ENCODE results near the gene RAB8A. TPM values are rescaled to one million over a fixed set of nuclear protein-coding genes. Genes with fewer than 3 reads are reported as not detected.

Gene RAB8A
- total RNA-seq, 1 experiment from 2014 or later: 74.0 TPM

DNA sequence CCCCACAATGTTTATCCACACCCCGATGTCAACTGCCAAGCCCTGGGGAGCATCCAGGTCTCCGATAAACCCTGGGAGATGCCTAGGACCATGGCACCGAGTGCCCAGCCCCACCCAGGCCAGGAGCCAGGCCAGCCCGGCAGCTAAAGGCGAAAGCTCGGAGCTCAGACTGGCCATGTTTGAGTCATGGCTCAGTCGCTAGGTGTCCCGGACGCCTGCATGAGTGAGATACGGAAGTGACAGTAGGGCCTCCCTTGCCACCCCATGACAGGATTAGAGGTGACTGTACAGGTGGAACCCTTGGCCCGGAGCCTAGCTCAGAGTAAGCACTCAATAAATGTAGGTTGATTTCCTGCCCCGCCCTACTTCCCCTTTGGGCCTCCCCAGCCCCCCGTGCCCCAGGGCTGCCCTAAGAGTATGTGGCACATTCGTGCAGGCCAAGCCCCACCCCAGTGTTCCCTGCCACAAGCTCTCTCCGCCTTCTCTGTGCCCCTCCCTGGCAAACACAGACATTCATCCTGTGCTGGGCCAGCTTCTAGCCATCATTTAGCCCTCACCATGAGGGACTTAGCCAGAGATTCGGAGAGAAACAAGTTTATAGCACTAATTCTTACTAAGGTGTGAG lies 41.2 kb upstream of the RAB8A start:
- H3K27me3 Mint-ChIP-seq (ENCODE audit: low read depth): no peaks in the 10 kb centered on the region
- H3K4me1 Mint-ChIP-seq: peaks cover 29% of the 10 kb centered on the region
- no peak for DNase-seq (ENCODE audit: low spot score)
- no peaks in the 10 kb centered on the region for H3K36me3 Mint-ChIP-seq
- CTCF ChIA-PET: interaction anchor here (0.6 to 8.9 kb wide), 4 partner anchors 9 to 1493 kb away, joined by 3 to 100 read pairs (median 4); no protein-coding TSS in a partner anchor
- no peak overlapping the region for H3K27ac Mint-ChIP-seq
- POLR2A ChIA-PET: interaction anchor here (0.5 to 1.0 kb wide), 2 partner anchors 73 to 600 kb away, joined by 3 to 10 read pairs; partner anchors contain the start of gene HSH2D
- H3K4me3 Mint-ChIP-seq: no peak overlapping the region
- ATAC-seq: no peak
- H3K9me3 Mint-ChIP-seq: no peaks in the 10 kb centered on the region
- TF ChIP-seq NR2C2 (CRISPR knock-in tag; IDR thresholded peaks at IDR 0.05): no peak
- no peak for TF ChIP-seq IRF2 (CRISPR knock-in tag; IDR thresholded peaks at IDR 0.05; ENCODE audit: borderline replicate concordance, low read depth)
- TF ChIP-seq ETV6 (CRISPR knock-in tag; IDR thresholded peaks at IDR 0.05): no peak
- TF ChIP-seq, protein P1, sequence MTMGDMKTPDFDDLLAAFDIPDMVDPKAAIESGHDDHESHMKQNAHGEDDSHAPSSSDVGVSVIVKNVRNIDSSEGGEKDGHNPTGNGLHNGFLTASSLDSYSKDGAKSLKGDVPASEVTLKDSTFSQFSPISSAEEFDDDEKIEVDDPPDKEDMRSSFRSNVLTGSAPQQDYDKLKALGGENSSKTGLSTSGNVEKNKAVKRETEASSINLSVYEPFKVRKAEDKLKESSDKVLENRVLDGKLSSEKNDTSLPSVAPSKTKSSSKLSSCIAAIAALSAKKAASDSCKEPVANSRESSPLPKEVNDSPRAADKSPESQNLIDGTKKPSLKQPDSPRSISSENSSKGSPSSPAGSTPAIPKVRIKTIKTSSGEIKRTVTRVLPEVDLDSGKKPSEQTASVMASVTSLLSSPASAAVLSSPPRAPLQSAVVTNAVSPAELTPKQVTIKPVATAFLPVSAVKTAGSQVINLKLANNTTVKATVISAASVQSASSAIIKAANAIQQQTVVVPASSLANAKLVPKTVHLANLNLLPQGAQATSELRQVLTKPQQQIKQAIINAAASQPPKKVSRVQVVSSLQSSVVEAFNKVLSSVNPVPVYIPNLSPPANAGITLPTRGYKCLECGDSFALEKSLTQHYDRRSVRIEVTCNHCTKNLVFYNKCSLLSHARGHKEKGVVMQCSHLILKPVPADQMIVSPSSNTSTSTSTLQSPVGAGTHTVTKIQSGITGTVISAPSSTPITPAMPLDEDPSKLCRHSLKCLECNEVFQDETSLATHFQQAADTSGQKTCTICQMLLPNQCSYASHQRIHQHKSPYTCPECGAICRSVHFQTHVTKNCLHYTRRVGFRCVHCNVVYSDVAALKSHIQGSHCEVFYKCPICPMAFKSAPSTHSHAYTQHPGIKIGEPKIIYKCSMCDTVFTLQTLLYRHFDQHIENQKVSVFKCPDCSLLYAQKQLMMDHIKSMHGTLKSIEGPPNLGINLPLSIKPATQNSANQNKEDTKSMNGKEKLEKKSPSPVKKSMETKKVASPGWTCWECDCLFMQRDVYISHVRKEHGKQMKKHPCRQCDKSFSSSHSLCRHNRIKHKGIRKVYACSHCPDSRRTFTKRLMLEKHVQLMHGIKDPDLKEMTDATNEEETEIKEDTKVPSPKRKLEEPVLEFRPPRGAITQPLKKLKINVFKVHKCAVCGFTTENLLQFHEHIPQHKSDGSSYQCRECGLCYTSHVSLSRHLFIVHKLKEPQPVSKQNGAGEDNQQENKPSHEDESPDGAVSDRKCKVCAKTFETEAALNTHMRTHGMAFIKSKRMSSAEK (CRISPR knock-in tag; IDR thresholded peaks at IDR 0.05; ENCODE audit: borderline replicate concordance): no peak
- no peak for TF ChIP-seq NFE2L1 (CRISPR knock-in tag; IDR thresholded peaks at IDR 0.05)
- TF ChIP-seq, protein P2, sequence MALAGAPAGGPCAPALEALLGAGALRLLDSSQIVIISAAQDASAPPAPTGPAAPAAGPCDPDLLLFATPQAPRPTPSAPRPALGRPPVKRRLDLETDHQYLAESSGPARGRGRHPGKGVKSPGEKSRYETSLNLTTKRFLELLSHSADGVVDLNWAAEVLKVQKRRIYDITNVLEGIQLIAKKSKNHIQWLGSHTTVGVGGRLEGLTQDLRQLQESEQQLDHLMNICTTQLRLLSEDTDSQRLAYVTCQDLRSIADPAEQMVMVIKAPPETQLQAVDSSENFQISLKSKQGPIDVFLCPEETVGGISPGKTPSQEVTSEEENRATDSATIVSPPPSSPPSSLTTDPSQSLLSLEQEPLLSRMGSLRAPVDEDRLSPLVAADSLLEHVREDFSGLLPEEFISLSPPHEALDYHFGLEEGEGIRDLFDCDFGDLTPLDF (CRISPR knock-in tag; IDR thresholded peaks at IDR 0.05): no peak

DNA sequence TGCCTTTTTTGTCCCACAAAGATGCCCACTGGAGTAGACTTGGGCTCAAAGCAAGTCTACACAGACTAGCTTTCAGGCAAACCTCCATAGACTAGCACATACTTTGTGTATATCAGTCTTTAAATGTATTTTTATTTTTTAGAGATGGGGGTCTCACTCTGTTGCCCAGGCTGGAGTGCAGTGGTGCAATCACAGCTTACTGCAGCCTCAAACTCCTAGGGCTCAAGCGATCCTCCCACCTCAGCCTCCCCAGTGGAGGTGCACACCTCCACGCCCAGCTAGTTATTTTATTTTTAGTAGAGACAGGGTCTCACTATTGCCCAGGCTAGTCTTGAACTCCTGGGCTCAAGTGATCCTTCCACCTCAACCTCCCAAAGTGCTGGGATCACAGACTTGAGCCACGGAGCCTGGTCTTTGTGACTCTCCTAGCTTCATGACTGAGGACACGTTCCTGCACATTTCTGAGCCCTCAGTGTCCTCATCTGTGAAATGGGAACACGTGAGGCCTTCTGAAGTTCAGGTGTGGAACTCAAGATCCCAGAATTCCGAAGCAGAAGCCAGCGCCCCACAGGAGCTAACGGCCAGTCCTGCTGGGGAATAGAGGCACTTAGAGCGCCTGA lies 40.5 kb upstream of the RAB8A start:
- DNase-seq (ENCODE audit: low spot score): no peak
- H3K27ac Mint-ChIP-seq: no peak overlapping the region
- POLR2A ChIA-PET: interaction anchor here (1.0 kb wide), 1 partner anchor 73 kb away, joined by 3 read pairs; the partner anchor contains the start of gene HSH2D

DNA sequence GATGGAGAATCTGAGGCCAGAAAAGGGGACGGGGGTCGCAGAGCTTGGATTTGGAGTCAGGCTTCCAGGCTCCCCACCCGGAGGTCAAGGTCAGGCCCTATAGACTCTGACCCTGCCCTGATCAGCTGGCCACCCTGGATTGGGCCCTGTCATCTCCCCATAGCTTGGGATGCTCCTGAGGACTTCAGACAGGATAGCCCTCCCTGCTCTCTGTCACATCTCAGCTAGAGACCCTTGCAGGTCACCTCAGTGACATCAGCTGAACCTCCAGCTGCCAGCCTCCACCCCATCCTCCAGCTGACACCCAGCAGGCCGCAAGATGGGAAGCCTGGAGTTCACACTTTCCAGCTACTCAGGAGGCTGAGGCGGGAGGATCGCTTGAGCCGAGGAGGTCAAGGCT lies 38.2 kb upstream of the RAB8A start:
- DNase-seq (ENCODE audit: low spot score): no peak
- Mint-ChIP-seq H3K4me3 (no peak overlapping the region), H3K4me1 (peaks cover 31% of the 10 kb centered on the region), H3K36me3 (peaks cover 5% of the 10 kb centered on the region; the same call in 1 of the 2 replicates), H3K9me3 (no peaks in the 10 kb centered on the region), H3K27me3 (ENCODE audit: low read depth) (no peaks in the 10 kb centered on the region), H3K27ac (no peak overlapping the region)
- ChIA-PET POLR2A (interaction anchor here (0.8 to 0.9 kb wide), 2 partner anchors 12 to 13 kb away, joined by 3 read pairs; no protein-coding TSS in a partner anchor), CTCF (interaction anchor here (0.6 to 8.9 kb wide), 8 partner anchors 12 to 1313 kb away, joined by 3 to 100 read pairs (median 4); partner anchors contain the start of gene FAM32A)
- ATAC-seq: no peak
- TF ChIP-seq, protein P3, sequence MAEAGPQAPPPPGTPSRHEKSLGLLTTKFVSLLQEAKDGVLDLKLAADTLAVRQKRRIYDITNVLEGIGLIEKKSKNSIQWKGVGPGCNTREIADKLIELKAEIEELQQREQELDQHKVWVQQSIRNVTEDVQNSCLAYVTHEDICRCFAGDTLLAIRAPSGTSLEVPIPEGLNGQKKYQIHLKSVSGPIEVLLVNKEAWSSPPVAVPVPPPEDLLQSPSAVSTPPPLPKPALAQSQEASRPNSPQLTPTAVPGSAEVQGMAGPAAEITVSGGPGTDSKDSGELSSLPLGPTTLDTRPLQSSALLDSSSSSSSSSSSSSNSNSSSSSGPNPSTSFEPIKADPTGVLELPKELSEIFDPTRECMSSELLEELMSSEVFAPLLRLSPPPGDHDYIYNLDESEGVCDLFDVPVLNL (CRISPR knock-in tag; IDR thresholded peaks at IDR 0.05; ENCODE audit: borderline replicate concordance, low read depth): no peak
- TF ChIP-seq GTF2I (CRISPR knock-in tag; conservative IDR thresholded peaks at IDR 0.05) (no peak), ZNF121 (CRISPR knock-in tag; IDR thresholded peaks at IDR 0.05) (no peak), FOXK1 (CRISPR knock-in tag; IDR thresholded peaks at IDR 0.05) (no peak), TEAD4 (CRISPR knock-in tag; IDR thresholded peaks at IDR 0.05) (no peak), SMAD4 (CRISPR knock-in tag; IDR thresholded peaks at IDR 0.05) (no peak), GABPB1 (CRISPR knock-in tag; IDR thresholded peaks at IDR 0.05) (no peak), RELA (CRISPR knock-in tag; IDR thresholded peaks at IDR 0.05; ENCODE audit: borderline replicate concordance) (no peak)
- TF ChIP-seq, protein P4, sequence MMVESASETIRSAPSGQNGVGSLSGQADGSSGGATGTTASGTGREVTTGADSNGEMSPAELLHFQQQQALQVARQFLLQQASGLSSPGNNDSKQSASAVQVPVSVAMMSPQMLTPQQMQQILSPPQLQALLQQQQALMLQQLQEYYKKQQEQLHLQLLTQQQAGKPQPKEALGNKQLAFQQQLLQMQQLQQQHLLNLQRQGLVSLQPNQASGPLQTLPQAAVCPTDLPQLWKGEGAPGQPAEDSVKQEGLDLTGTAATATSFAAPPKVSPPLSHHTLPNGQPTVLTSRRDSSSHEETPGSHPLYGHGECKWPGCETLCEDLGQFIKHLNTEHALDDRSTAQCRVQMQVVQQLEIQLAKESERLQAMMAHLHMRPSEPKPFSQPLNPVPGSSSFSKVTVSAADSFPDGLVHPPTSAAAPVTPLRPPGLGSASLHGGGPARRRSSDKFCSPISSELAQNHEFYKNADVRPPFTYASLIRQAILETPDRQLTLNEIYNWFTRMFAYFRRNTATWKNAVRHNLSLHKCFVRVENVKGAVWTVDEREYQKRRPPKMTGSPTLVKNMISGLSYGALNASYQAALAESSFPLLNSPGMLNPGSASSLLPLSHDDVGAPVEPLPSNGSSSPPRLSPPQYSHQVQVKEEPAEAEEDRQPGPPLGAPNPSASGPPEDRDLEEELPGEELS (CRISPR knock-in tag; IDR thresholded peaks at IDR 0.05): no peak
- TF ChIP-seq, protein P5, sequence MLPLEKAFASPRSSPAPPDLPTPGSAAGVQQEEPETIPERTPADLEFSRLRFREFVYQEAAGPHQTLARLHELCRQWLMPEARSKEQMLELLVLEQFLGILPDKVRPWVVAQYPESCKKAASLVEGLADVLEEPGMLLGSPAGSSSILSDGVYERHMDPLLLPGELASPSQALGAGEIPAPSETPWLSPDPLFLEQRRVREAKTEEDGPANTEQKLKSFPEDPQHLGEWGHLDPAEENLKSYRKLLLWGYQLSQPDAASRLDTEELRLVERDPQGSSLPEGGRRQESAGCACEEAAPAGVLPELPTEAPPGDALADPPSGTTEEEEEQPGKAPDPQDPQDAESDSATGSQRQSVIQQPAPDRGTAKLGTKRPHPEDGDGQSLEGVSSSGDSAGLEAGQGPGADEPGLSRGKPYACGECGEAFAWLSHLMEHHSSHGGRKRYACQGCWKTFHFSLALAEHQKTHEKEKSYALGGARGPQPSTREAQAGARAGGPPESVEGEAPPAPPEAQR (CRISPR knock-in tag; IDR thresholded peaks at IDR 0.05): no peak
- TF ChIP-seq, protein P6, sequence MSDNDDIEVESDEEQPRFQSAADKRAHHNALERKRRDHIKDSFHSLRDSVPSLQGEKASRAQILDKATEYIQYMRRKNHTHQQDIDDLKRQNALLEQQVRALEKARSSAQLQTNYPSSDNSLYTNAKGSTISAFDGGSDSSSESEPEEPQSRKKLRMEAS (CRISPR knock-in tag; IDR thresholded peaks at IDR 0.05): no peak
- TF ChIP-seq, protein P7, sequence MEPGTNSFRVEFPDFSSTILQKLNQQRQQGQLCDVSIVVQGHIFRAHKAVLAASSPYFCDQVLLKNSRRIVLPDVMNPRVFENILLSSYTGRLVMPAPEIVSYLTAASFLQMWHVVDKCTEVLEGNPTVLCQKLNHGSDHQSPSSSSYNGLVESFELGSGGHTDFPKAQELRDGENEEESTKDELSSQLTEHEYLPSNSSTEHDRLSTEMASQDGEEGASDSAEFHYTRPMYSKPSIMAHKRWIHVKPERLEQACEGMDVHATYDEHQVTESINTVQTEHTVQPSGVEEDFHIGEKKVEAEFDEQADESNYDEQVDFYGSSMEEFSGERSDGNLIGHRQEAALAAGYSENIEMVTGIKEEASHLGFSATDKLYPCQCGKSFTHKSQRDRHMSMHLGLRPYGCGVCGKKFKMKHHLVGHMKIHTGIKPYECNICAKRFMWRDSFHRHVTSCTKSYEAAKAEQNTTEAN (CRISPR knock-in tag; IDR thresholded peaks at IDR 0.05): no peak

More for the DNA sequence above, 40.5 kb upstream of the RAB8A start:
- H3K27me3 Mint-ChIP-seq (ENCODE audit: low read depth): no peaks in the 10 kb centered on the region
- peaks cover 27% of the 10 kb centered on the region for H3K4me1 Mint-ChIP-seq
- no peaks in the 10 kb centered on the region for H3K9me3 Mint-ChIP-seq
- no peak overlapping the region for H3K4me3 Mint-ChIP-seq
- no peak for ATAC-seq
- CTCF ChIA-PET: interaction anchor here (0.9 to 8.9 kb wide), 2 partner anchors 9 to 47 kb away, joined by 3 to 100 read pairs; no protein-coding TSS in a partner anchor
- TF ChIP-seq CREB1 (CRISPR knock-in tag; IDR thresholded peaks at IDR 0.05): no peak
- no peaks in the 10 kb centered on the region for H3K36me3 Mint-ChIP-seq

Measured in WTC11 (cell line).